Loucy (cell line): ENCODE results near the gene NBEA.
"Not testable (repeated sequence)": the region's sequence is repeated elsewhere in the genome, so short reads cannot be mapped to it uniquely, and the experiment has no call there.

Experiments
- H2AFZ ChIP-seq: fragments of 200-600 bp; sonication (generic); 2 replicates; pipeline ENCODE4 v1.6.0; 2016; ENCODE audit warnings: antibody characterized with exemption, mild to moderate bottlenecking, low read length, moderate library complexity
- H3F3A ChIP-seq: fragments of 200-600 bp; 2 replicates; pipeline ENCODE4 v1.6.0; 2016; ENCODE audit warnings: antibody characterized with exemption, low read depth, mild to moderate bottlenecking
- H3K27me3 ChIP-seq: fragments of 200-600 bp; sonication (generic); 2 replicates; pipeline ENCODE4 v1.6.1; 2014; ENCODE audit warnings: low read length, mild to moderate bottlenecking; ENCODE audit not compliant: insufficient read depth, poor library complexity, severe bottlenecking
- H3K36me3 ChIP-seq: fragments of 200-600 bp; sonication (generic); 2 replicates; pipeline ENCODE4 v1.6.1; 2016; ENCODE audit warnings: low read length; ENCODE audit not compliant: insufficient read depth
- H3K4me1 ChIP-seq: fragments of 200-600 bp; sonication (generic); 2 replicates; pipeline ENCODE4 v1.5.1; 2014; ENCODE audit warnings: low read length, mild to moderate bottlenecking; ENCODE audit not compliant: insufficient read depth, poor library complexity, severe bottlenecking
- H3K4me2 ChIP-seq: fragments of 200-600 bp; sonication (generic); 2 replicates; pipeline ENCODE4 v1.6.0; 2014; ENCODE audit warnings: antibody characterized with exemption, low read length, low read depth, mild to moderate bottlenecking; ENCODE audit not compliant: poor library complexity, severe bottlenecking
- H3K4me3 ChIP-seq: fragments of 200-600 bp; sonication (generic); 2 replicates; pipeline ENCODE4 v1.5.1; 2014; ENCODE audit warnings: low read length, mild to moderate bottlenecking, mixed read lengths; ENCODE audit not compliant: poor library complexity, severe bottlenecking
- H3K79me2 ChIP-seq: fragments of 200-600 bp; sonication (generic); 2 replicates; pipeline ENCODE4 v1.6.1; 2014; ENCODE audit warnings: low read length; ENCODE audit not compliant: insufficient read depth
- H3K9ac ChIP-seq: fragments of 200-600 bp; sonication (generic); 2 replicates; pipeline ENCODE4 v1.6.0; 2014; ENCODE audit warnings: mild to moderate bottlenecking, low read depth, low read length, moderate library complexity; ENCODE audit not compliant: poor library complexity, severe bottlenecking
- H3K9me2 ChIP-seq: fragments of 200-600 bp; sonication (generic); replicated peaks from 2 replicates; pipeline ENCODE4 v1.6.1; 2016; ENCODE audit warnings: low read depth, low read length, mixed read lengths
- H3K9me3 ChIP-seq: fragments of 200-600 bp; sonication (generic); 2 replicates; pipeline ENCODE4 v1.6.1; 2014; ENCODE audit warnings: mild to moderate bottlenecking, antibody characterized with exemption, low read length, low read depth; ENCODE audit not compliant: insufficient read depth
- H4K20me1 ChIP-seq: fragments of 200-600 bp; sonication (generic); 2 replicates; pipeline ENCODE4 v1.6.0; 2014; ENCODE audit warnings: antibody characterized with exemption, low read length, mild to moderate bottlenecking; ENCODE audit not compliant: insufficient read depth, poor library complexity, severe bottlenecking
- CTCF ChIP-seq: fragments of 200-600 bp; sonication (generic); conservative IDR thresholded peaks from 2 replicates; pipeline ENCODE4 v1.5.1; 2014; ENCODE audit warnings: mild to moderate bottlenecking, antibody characterized with exemption, low read length
- EZH2phosphoT487 ChIP-seq: fragments of 200-600 bp; IDR thresholded peaks from 2 replicates; pipeline ENCODE4 v1.6.1; 2018; ENCODE audit warnings: antibody characterized with exemption, mild to moderate bottlenecking, moderate library complexity, borderline replicate concordance

Gene NBEA

DNA sequence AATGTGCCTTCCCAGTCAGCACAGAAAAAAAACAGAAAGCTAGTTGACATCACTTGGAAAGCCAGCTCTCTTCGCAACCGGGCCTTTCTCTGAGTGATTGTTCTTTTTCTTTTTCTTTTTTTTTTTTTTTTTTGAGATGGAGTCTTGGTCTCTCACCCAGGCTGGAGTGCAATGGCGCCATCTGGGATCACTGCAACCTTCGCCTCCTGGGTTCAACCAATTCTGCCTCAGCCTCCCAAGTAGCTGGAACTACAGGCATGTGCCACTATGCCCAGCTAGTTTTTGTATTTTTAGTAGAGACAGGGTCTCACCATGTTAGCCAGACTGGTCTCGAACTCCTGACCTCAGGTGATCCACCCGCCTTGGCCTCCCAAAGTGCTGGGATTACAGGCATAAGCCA is 735.8 kb downstream of the NBEA start:
- TF ChIP-seq CTCF = peak; percentile 15; the same call in 1 of the 2 replicates
- H3F3A ChIP-seq, H3K9me3 ChIP-seq, H3K4me3 ChIP-seq, H3K9me2 ChIP-seq, H3K4me2 ChIP-seq, H4K20me1 ChIP-seq, H3K79me2 ChIP-seq, H3K4me1 ChIP-seq, H3K27me3 ChIP-seq, H2AFZ ChIP-seq, H3K36me3 ChIP-seq, H3K9ac ChIP-seq: not testable (repeated sequence)

DNA sequence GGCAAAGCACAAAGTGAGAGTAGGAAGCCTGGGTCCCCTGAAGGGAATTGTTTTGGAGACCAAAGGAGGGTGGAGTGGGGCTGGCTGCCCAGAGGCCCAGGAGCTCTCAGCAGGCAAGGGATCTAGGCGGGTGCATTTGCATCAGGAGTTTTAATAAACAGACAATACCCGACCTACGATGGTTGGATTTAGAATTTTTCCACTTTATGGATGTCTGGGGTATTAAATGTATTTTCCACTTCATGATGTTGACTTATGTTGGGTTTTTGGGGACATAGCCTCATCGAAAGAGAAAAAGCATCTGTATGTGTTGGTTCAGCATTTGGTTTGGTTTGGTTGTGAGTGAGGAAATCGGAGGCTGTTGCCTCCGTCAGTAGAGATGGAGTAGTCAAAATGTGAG is 739.6 kb downstream of the NBEA start:
- no peak overlapping the region for H3K4me2 ChIP-seq
- H3K9me2 ChIP-seq = no peaks in the 10 kb centered on the region
- H3K9me3 ChIP-seq = no peaks in the 10 kb centered on the region
- H3F3A ChIP-seq = no peaks in the 10 kb centered on the region
- no peak overlapping the region for H3K9ac ChIP-seq
- TF ChIP-seq CTCF (no peak), EZH2phosphoT487 (no peak)
- H2AFZ ChIP-seq = no peak overlapping the region
- H3K4me1 ChIP-seq = no peaks in the 10 kb centered on the region
- no peaks in the 10 kb centered on the region for H3K79me2 ChIP-seq
- no peaks in the 10 kb centered on the region for H4K20me1 ChIP-seq
- H3K27me3 ChIP-seq = no peaks in the 10 kb centered on the region
- no peak overlapping the region for H3K4me3 ChIP-seq
- H3K36me3 ChIP-seq = no peaks in the 10 kb centered on the region

GRCh38 chr13:35684432-35684831 is 742.4 kb downstream of the NBEA start:
- TF ChIP-seq EZH2phosphoT487 (no peak), CTCF (no peak)
- Histone ChIP-seq H3K9me2 (no peaks in the 10 kb centered on the region), H3K36me3 (no peaks in the 10 kb centered on the region)

More at GRCh38 chr13:35684432-35684831, 742.4 kb downstream of the NBEA start:
- H3K4me2 ChIP-seq = no peak overlapping the region
- no peak overlapping the region for H2AFZ ChIP-seq
- no peaks in the 10 kb centered on the region for H3K79me2 ChIP-seq
- no peak overlapping the region for H3K9ac ChIP-seq
- H3K27me3 ChIP-seq = no peaks in the 10 kb centered on the region
- H4K20me1 ChIP-seq = no peaks in the 10 kb centered on the region
- no peak overlapping the region for H3K4me3 ChIP-seq
- H3K4me1 ChIP-seq = no peaks in the 10 kb centered on the region
- no peaks in the 10 kb centered on the region for H3K9me3 ChIP-seq
- H3F3A ChIP-seq = no peaks in the 10 kb centered on the region
